GM19240 (cell line): ENCODE measurements around the gene TTYH1.
"Not testable (repeated sequence)": the region's sequence is repeated elsewhere in the genome, so short reads cannot be mapped to it uniquely, and the experiment has no call there.

Experiments
- DNase-seq: peaks from one replicate; pipeline ENCODE4 v3.0.0; 2011; ENCODE audit warnings: low spot score; ENCODE audit not compliant: insufficient read length

Gene TTYH1

GRCh38 chr19:54439174-54439851 lies 24.0 kb downstream of the TTYH1 start:
- no peak for DNase-seq

- DNase-seq = no peak
These were observed 25.4 kb downstream of the TTYH1 start for GRCh38 chr19:54440641-54441040.

GRCh38 chr19:54444737-54445136 lies 29.5 kb downstream of the TTYH1 start:
- no peak for DNase-seq

GRCh38 chr19:54446349-54446748 lies 31.1 kb downstream of the TTYH1 start:
- DNase-seq = not testable (repeated sequence)

GRCh38 chr19:54448040-54448773 lies 32.9 kb downstream of the TTYH1 start:
- DNase-seq = no peak

GRCh38 chr19:54448774-54449700 lies 33.8 kb downstream of the TTYH1 start, which contains the start of gene LENG8:
Gene LENG8, plus strand, starts transcription at chr19:54449199. Its CDS starts 2,146 bp downstream, at chr19:54451345.
- peak; percentile 90 for DNase-seq

- DNase-seq = no peak
These were observed 34.4 kb downstream of the TTYH1 start for GRCh38 chr19:54449701-54450069.

- DNase-seq = no peak
These were observed 36.1 kb downstream of the TTYH1 start for GRCh38 chr19:54451331-54451871.

- DNase-seq = no peak
These were observed 36.7 kb downstream of the TTYH1 start for GRCh38 chr19:54451997-54452396.

GRCh38 chr19:54452626-54453025 lies 37.4 kb downstream of the TTYH1 start:
- no peak for DNase-seq

- no peak for DNase-seq
These were observed 38.9 kb downstream of the TTYH1 start for GRCh38 chr19:54453921-54454780.

- no peak for DNase-seq
These were observed 39.8 kb downstream of the TTYH1 start for GRCh38 chr19:54454781-54455675.

GRCh38 chr19:54455786-54456422 lies 40.6 kb downstream of the TTYH1 start:
- DNase-seq = no peak

GRCh38 chr19:54456423-54457373 lies 41.4 kb downstream of the TTYH1 start:
- no peak for DNase-seq

GRCh38 chr19:54457773-54458647 lies 42.7 kb downstream of the TTYH1 start:
- no peak for DNase-seq

GRCh38 chr19:54458648-54459281 lies 43.5 kb downstream of the TTYH1 start:
- no peak for DNase-seq
